Suprapubic skin (tissue), 3 donors: Measurements from ENCODE around the gene CDC42SE2.

ENCODE experiments used
- CTCF ChIP-seq, 2 donors: fragments of 200-600 bp in 1 of 2; fragments of 450-650 bp in 1 of 2; sonication (generic) in 1 of 2; IDR thresholded peaks; one replicate each; pipeline ENCODE4 v1.5.1; 2016 to 2019; ENCODE audit warnings: antibody characterized with exemption in 2 of 2, mild to moderate bottlenecking in 1 of 2, moderate library complexity in 1 of 2
- POLR2A ChIP-seq, 2 donors: fragments of 450-650 bp; IDR thresholded peaks; one replicate each; pipeline ENCODE4 v1.6.1; 2017; ENCODE audit warnings: antibody characterized with exemption in 2 of 2, mild to moderate bottlenecking in 2 of 2, moderate library complexity in 2 of 2

GRCh38 chr5:131272724-131273123, 8.9 kb downstream of the CDC42SE2 start:
- TF ChIP-seq CTCF (IDR thresholded peaks at IDR 0.05), result no peak
- no peak for TF ChIP-seq POLR2A (IDR thresholded peaks at IDR 0.05)
